ENCODE results near the gene MSMP.
A peak's percentile ranks its signal among the peaks of the same experiment; 100 is the strongest.

MSMP gene

GRCh38 chr9:35754264-35754663 lies at the start of gene MSMP:
MSMP (minus strand) TSS chr9:35754276; CDS start chr9:35754129, 147 bp downstream.
- no peak for DNase-seq

GRCh38 chr9:35801328-35802128 lies 47.5 kb upstream of the MSMP start:
- no peak for DNase-seq

GRCh38 chr9:35800530-35800929 lies 46.5 kb upstream of the MSMP start:
- no peak for DNase-seq

- DNase-seq = no peak
These were observed 44.7 kb upstream of the MSMP start for GRCh38 chr9:35798658-35799374.

GRCh38 chr9:35797311-35798109 lies 43.4 kb upstream of the MSMP start:
- no peak for DNase-seq

GRCh38 chr9:35795695-35796094 lies 41.6 kb upstream of the MSMP start:
- no peak for DNase-seq

- DNase-seq = no peak
These were observed 39.4 kb upstream of the MSMP start for GRCh38 chr9:35793461-35793860.

GRCh38 chr9:35792826-35793225 lies 38.8 kb upstream of the MSMP start:
- DNase-seq = no peak

GRCh38 chr9:35792024-35792813 lies 38.1 kb upstream of the MSMP start:
- no peak for DNase-seq

GRCh38 chr9:35791297-35791921 lies 37.3 kb upstream of the MSMP start, which contains the start of gene NPR2:
NPR2 (plus strand) TSS chr9:35791591; CDS start chr9:35792409, 818 bp downstream.
- DNase-seq = no peak

GRCh38 chr9:35790385-35791296 lies 36.6 kb upstream of the MSMP start:
- DNase-seq = peak; percentile 62 to 78

- no peak for DNase-seq
These were observed 35.9 kb upstream of the MSMP start for GRCh38 chr9:35790025-35790384.

GRCh38 chr9:35789541-35789940 lies 35.5 kb upstream of the MSMP start:
- no peak for DNase-seq

- no peak for DNase-seq
These were observed 29.3 kb upstream of the MSMP start for GRCh38 chr9:35783418-35783817.

GRCh38 chr9:35781066-35781465 lies 27.0 kb upstream of the MSMP start:
- no peak for DNase-seq

GRCh38 chr9:35778496-35778895 lies 24.4 kb upstream of the MSMP start:
- DNase-seq = no peak

GRCh38 chr9:35776018-35776417 lies 21.9 kb upstream of the MSMP start:
- DNase-seq = no peak

GRCh38 chr9:35774907-35775635 lies 21.0 kb upstream of the MSMP start:
- DNase-seq = no peak

GRCh38 chr9:35771943-35772342 lies 17.9 kb upstream of the MSMP start:
- DNase-seq = no peak

GRCh38 chr9:35771534-35771933 lies 17.5 kb upstream of the MSMP start:
- DNase-seq = no peak
